Measurements from ENCODE around the gene OSBPL6. TPM values are rescaled to one million over a fixed set of nuclear protein-coding genes. Genes with fewer than 3 reads are reported as not detected.

The OSBPL6 gene
- total and polyA plus RNA-seq, 9 of the 15 experiments (the other 6 are each of a cell fraction or from before 2014, with no cell fraction given), result 3.4 to 12.7 (median 9.3) TPM

DNA sequence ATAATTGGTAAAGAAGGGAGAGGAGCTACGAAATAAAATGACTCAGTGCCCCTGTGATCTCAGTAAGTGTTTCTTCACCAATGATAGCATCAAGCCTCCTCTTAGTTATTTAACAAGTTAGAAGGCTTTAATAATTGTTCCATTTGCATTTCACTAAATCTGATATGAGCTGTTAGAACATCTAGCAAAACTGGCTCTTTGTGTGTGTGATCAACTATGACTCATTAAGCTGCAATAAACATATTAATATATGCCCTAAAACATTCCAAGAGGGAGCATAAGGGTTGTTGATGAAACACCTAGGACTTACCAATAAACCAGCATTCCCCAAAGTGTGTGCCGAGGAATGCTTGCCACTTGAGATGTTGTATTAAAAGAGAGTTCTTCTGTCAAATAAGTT is 115.2 kb downstream of the OSBPL6 start:
- FAIRE-seq (no peak), ATAC-seq (no peak), DNase-seq (ENCODE audit: extremely low read depth in 1 of 4, low spot score in 3 of 4) (no peak)
- TF ChIP-seq PTRF (tag; IDR thresholded peaks at IDR 0.05) (no peak), SAP30 (IDR thresholded peaks at IDR 0.05; ENCODE audit: borderline replicate concordance, insufficient read depth, low read depth, low read length, poor library complexity, severe bottlenecking) (no peak), ERF (CRISPR knock-in tag; IDR thresholded peaks at IDR 0.05) (no peak), FOXK1 (CRISPR knock-in tag; IDR thresholded peaks at IDR 0.05; ENCODE audit: borderline replicate concordance) (no peak), RBM14 (IDR thresholded peaks at IDR 0.05; ENCODE audit: borderline replicate concordance, insufficient read depth, low read depth, low read length) (no peak), HMG20B (CRISPR knock-in tag; IDR thresholded peaks at IDR 0.05) (no peak), MEF2A (IDR thresholded peaks at IDR 0.05; ENCODE audit: control insufficient read depth, low read depth, low read length) (no peak), RAD51 (IDR thresholded peaks at IDR 0.05; ENCODE audit: borderline replicate concordance, low read depth) (no peak), FUS (optimal IDR thresholded peaks at IDR 0.05; ENCODE audit: low read depth, low read length) (no peak), CEBPG (CRISPR knock-in tag; IDR thresholded peaks at IDR 0.05) (no peak), CEBPG (tag; conservative IDR thresholded peaks at IDR 0.05 in 1 of 2, IDR thresholded peaks at IDR 0.05 in 1 of 2) (no peak), ZNF143 (CRISPR knock-in tag; IDR thresholded peaks at IDR 0.05) (no peak), ZBTB43 (CRISPR knock-in tag; IDR thresholded peaks at IDR 0.05) (no peak), CHD1 (IDR thresholded peaks at IDR 0.05; ENCODE audit: low read length) (no peak), ARNT (IDR thresholded peaks at IDR 0.05) (no peak)
- TF ChIP-seq, protein P1, sequence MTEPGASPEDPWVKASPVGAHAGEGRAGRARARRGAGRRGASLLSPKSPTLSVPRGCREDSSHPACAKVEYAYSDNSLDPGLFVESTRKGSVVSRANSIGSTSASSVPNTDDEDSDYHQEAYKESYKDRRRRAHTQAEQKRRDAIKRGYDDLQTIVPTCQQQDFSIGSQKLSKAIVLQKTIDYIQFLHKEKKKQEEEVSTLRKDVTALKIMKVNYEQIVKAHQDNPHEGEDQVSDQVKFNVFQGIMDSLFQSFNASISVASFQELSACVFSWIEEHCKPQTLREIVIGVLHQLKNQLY (CRISPR knock-in tag; conservative IDR thresholded peaks at IDR 0.05), result no peak
- TF ChIP-seq, protein P2, sequence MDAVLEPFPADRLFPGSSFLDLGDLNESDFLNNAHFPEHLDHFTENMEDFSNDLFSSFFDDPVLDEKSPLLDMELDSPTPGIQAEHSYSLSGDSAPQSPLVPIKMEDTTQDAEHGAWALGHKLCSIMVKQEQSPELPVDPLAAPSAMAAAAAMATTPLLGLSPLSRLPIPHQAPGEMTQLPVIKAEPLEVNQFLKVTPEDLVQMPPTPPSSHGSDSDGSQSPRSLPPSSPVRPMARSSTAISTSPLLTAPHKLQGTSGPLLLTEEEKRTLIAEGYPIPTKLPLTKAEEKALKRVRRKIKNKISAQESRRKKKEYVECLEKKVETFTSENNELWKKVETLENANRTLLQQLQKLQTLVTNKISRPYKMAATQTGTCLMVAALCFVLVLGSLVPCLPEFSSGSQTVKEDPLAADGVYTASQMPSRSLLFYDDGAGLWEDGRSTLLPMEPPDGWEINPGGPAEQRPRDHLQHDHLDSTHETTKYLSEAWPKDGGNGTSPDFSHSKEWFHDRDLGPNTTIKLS (IDR thresholded peaks at IDR 0.05; ENCODE audit: borderline replicate concordance, low read depth), result no peak
- BruUV-seq (replicated peaks), result no TSS peak
- Histone ChIP-seq H3K36me3 (ENCODE audit: control insufficient read depth, insufficient read depth, low read length) (no peaks in the 10 kb centered on the region), H3K27ac (ENCODE audit: extremely low read depth, low read depth, low read length) (no peak overlapping the region), H3K4me3 (no peak overlapping the region), H3K79me2 (ENCODE audit: control insufficient read depth, insufficient read depth, low read length) (no peaks in the 10 kb centered on the region), H3K27me3 (ENCODE audit: control insufficient read depth in 2 of 2, insufficient read depth in 2 of 2, low read length in 2 of 2) (no peaks in the 10 kb centered on the region; a peak in 1 of 5 replicates), H3K9me1 (ENCODE audit: control insufficient read depth, insufficient read depth, low read length) (no peaks in the 10 kb centered on the region), H2AFZ (ENCODE audit: low read depth, low read length) (no peak overlapping the region), H4K20me1 (replicated peaks; ENCODE audit: control insufficient read depth, insufficient read depth, low read length) (no peaks in the 10 kb centered on the region), H3K9me3 (replicated peaks; ENCODE audit: control insufficient read depth, insufficient read depth, low read depth, low read length) (no peaks in the 10 kb centered on the region), H3K4me2 (ENCODE audit: insufficient read depth, low read length) (no peak overlapping the region), H3K4me1 (replicated peaks in 1 of 2; ENCODE audit: control insufficient read depth in 2 of 2, insufficient read depth in 2 of 2, low read length in 2 of 2) (peaks cover 0 to 4% of the 10 kb centered on the region in 2 experiments; a peak in 2 of 5 replicates), H3K9ac (ENCODE audit: insufficient read depth in 1 of 2, low read depth in 2 of 2, low read length in 2 of 2) (no peak overlapping the region)
- in situ Hi-C loops (cut with MboI), result no loop called here
- POLR2A ChIA-PET, result interaction anchor here (0.6 to 1.1 kb wide), 2 partner anchors 13 to 165 kb away, joined by 3 to 4 read pairs; no protein-coding TSS in a partner anchor
- WGBS (ENCODE audit: insufficient coverage, low coverage, missing lambda C conversion rate), result 28% methylated on average over 2 of the region's 2 CpGs
- CTCF ChIA-PET (ENCODE audit: low intra/inter-chr PET ratio), result no interaction called here
- intact Hi-C loops (cut with micrococcal nuclease), result loop anchor here (5.0 to 10.0 kb wide), 2 partner anchors 168 to 385 kb away; partner anchors contain the start of gene FKBP7
